ENCODE data around the gene COL6A1.

The COL6A1 gene

GRCh38 chr21:46006547-46007491 lies 25.2 kb downstream of the COL6A1 start:
- DNase-seq, result no peak

- DNase-seq, result no peak
These were observed 25.9 kb downstream of the COL6A1 start for GRCh38 chr21:46007492-46007868.

GRCh38 chr21:46008893-46009621 lies 27.5 kb downstream of the COL6A1 start:
- no peak for DNase-seq

GRCh38 chr21:46009951-46010705 lies 28.6 kb downstream of the COL6A1 start:
- DNase-seq, result no peak

- no peak for DNase-seq
These were observed 29.8 kb downstream of the COL6A1 start for GRCh38 chr21:46011267-46011967.

GRCh38 chr21:46012154-46012553 lies 30.6 kb downstream of the COL6A1 start:
- DNase-seq, result no peak

GRCh38 chr21:46014828-46015227 lies 33.3 kb downstream of the COL6A1 start:
- DNase-seq, result no peak

GRCh38 chr21:46017148-46017547 lies 35.6 kb downstream of the COL6A1 start:
- DNase-seq, result no peak

- DNase-seq, result no peak
These were observed 36.1 kb downstream of the COL6A1 start for GRCh38 chr21:46017695-46018094.

GRCh38 chr21:46018615-46019014 lies 37.0 kb downstream of the COL6A1 start:
- DNase-seq, result no peak

GRCh38 chr21:46020581-46020980 lies 39.0 kb downstream of the COL6A1 start:
- DNase-seq, result no peak

- DNase-seq, result no peak
These were observed 39.8 kb downstream of the COL6A1 start for GRCh38 chr21:46021398-46021797.

- DNase-seq, result no peak
These were observed 40.5 kb downstream of the COL6A1 start for GRCh38 chr21:46021978-46022544.

GRCh38 chr21:46022551-46023525 lies 41.3 kb downstream of the COL6A1 start:
- DNase-seq, result no peak

GRCh38 chr21:46023555-46023954 lies 42.0 kb downstream of the COL6A1 start:
- DNase-seq, result no peak

GRCh38 chr21:46024141-46024540 lies 42.6 kb downstream of the COL6A1 start:
- DNase-seq, result no peak

- DNase-seq, result no peak
These were observed 43.7 kb downstream of the COL6A1 start for GRCh38 chr21:46025113-46025770.

- DNase-seq, result no peak
These were observed 46.4 kb downstream of the COL6A1 start for GRCh38 chr21:46027851-46028493.

GRCh38 chr21:46028573-46029091 lies 47.1 kb downstream of the COL6A1 start:
- no peak for DNase-seq

Data from NCI-H510A treated with DMSO at 0.1 percent for 48 hours (cell line).